ENCODE data around the gene COL9A3. TPM values are rescaled to one million over a fixed set of nuclear protein-coding genes. Genes with fewer than 3 reads are reported as not detected.

The COL9A3 gene
- total RNA-seq, 1 experiment from 2014 or later = 136 TPM

DNA sequence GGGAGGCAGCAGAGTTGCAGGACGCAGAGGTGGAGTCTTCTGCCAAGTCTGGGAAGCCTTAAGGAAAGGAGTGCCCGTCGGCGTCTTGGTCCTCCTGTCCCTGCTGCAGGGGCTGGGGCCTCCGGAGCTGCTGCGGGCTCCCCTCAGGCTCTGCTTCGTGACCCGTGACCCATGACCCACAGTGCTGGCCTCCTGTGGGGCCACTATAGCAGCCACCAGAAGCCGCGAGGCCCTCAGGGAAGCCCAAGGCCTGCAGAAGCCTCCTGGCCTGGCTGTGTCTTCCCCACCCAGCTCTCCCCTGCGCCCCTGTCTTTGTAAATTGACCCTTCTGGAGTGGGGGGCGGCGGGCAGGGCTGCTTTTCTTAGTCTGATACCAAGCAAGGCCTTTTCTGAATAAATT, 3.3 kb upstream of the COL9A3 start:
- Mint-ChIP-seq H3K27me3 (ENCODE audit: low read depth) (no peaks in the 10 kb centered on the region; the same call in 1 of the 2 replicates), H3K4me3 (no peak overlapping the region), H3K36me3 (peaks cover 3% of the 10 kb centered on the region; the same call in 1 of the 2 replicates), H3K4me1 (peaks cover 14% of the 10 kb centered on the region), H3K9me3 (no peaks in the 10 kb centered on the region), H3K27ac (no peak overlapping the region)
- ChIA-PET POLR2A (no interaction called here), CTCF (no interaction called here)
- TF ChIP-seq CREM (CRISPR knock-in tag; IDR thresholded peaks at IDR 0.05) (no peak), NR1H2 (CRISPR knock-in tag; IDR thresholded peaks at IDR 0.05) (no peak), CDX4 (CRISPR knock-in tag; IDR thresholded peaks at IDR 0.05; ENCODE audit: borderline replicate concordance) (no peak), HMGXB4 (CRISPR knock-in tag; IDR thresholded peaks at IDR 0.05) (no peak), OVOL2 (CRISPR knock-in tag; IDR thresholded peaks at IDR 0.05; ENCODE audit: borderline replicate concordance) (no peak)
- TF ChIP-seq, protein P1, sequence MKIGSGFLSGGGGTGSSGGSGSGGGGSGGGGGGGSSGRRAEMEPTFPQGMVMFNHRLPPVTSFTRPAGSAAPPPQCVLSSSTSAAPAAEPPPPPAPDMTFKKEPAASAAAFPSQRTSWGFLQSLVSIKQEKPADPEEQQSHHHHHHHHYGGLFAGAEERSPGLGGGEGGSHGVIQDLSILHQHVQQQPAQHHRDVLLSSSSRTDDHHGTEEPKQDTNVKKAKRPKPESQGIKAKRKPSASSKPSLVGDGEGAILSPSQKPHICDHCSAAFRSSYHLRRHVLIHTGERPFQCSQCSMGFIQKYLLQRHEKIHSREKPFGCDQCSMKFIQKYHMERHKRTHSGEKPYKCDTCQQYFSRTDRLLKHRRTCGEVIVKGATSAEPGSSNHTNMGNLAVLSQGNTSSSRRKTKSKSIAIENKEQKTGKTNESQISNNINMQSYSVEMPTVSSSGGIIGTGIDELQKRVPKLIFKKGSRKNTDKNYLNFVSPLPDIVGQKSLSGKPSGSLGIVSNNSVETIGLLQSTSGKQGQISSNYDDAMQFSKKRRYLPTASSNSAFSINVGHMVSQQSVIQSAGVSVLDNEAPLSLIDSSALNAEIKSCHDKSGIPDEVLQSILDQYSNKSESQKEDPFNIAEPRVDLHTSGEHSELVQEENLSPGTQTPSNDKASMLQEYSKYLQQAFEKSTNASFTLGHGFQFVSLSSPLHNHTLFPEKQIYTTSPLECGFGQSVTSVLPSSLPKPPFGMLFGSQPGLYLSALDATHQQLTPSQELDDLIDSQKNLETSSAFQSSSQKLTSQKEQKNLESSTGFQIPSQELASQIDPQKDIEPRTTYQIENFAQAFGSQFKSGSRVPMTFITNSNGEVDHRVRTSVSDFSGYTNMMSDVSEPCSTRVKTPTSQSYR (CRISPR knock-in tag; IDR thresholded peaks at IDR 0.05) = no peak
- ATAC-seq = no peak
- no peak for DNase-seq (ENCODE audit: low spot score)

DNA sequence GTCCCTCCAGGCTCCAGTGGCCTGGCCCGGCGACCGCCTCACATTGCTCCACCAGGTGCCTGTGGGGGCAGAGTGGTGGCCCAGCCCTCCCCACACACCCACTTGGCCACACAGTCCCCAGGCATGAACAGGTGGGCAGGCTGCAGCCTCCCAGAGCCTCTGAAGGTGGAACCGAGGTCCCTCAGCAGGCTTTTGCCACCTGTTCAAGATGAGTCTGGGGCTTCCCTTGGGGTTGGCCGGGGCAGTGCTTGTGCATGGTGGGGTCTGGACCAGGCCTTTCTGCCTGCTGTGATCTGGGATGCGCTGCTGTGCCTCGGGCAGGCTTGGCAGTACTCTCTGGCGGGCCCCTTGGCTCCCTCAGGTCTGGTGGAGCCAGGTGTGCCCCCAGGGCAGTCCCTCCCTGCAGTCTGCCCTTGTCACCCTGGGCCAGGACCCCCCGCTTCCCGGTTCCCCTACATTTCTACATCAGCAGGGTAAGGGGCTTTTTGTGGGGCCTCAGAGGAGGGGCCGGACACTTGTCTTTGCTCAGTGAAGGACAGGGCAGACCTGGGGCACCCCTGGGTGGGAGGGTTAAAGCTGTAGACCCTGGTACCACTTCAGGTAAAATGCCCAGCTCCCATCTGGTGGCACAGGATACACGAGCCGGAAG, 2.7 kb upstream of the COL9A3 start:
- peaks cover 14% of the 10 kb centered on the region for H3K4me1 Mint-ChIP-seq
- POLR2A ChIA-PET = no interaction called here
- TF ChIP-seq, protein P2, sequence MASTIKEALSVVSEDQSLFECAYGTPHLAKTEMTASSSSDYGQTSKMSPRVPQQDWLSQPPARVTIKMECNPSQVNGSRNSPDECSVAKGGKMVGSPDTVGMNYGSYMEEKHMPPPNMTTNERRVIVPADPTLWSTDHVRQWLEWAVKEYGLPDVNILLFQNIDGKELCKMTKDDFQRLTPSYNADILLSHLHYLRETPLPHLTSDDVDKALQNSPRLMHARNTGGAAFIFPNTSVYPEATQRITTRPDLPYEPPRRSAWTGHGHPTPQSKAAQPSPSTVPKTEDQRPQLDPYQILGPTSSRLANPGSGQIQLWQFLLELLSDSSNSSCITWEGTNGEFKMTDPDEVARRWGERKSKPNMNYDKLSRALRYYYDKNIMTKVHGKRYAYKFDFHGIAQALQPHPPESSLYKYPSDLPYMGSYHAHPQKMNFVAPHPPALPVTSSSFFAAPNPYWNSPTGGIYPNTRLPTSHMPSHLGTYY (CRISPR knock-in tag; IDR thresholded peaks at IDR 0.05) = no peak
- no peak for TF ChIP-seq GRHL2 (CRISPR knock-in tag; IDR thresholded peaks at IDR 0.05; ENCODE audit: insufficient replicate concordance, severe bottlenecking)
- TF ChIP-seq, protein P1 (CRISPR knock-in tag; IDR thresholded peaks at IDR 0.05) = no peak
- ATAC-seq (no peak), DNase-seq (ENCODE audit: low spot score) (no peak)
- H3K4me3 Mint-ChIP-seq = no peak overlapping the region
- H3K9me3 Mint-ChIP-seq = no peaks in the 10 kb centered on the region
- H3K27ac Mint-ChIP-seq = no peak overlapping the region; the same call in 1 of the 2 replicates
- CTCF ChIA-PET = interaction anchor here (2.5 to 3.3 kb wide), 3 partner anchors 11 to 106 kb away, joined by 13 to 19 read pairs (median 14); partner anchors contain the start of gene NTSR1
- peaks cover 3% of the 10 kb centered on the region; the same call in 1 of the 2 replicates for H3K36me3 Mint-ChIP-seq
- H3K27me3 Mint-ChIP-seq (ENCODE audit: low read depth) = no peaks in the 10 kb centered on the region; the same call in 1 of the 2 replicates

DNA sequence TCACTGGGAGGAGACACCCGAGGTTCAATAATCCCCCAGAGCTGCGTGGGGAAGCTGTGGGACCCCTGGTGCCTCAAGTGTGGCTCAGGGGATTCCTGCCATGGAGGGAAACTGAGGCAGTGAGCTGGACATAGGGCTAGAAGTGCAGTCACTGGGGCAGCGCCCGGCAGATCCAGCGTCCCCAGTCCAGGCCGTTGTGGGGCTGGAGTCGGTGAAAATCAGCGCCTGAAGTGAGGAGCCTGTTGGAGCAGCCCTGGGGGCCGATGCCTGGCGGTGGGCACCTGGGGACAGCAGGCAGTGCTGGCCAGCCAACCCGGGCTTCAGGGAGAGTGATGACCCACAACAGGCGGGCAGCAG, 2.2 kb upstream of the COL9A3 start:
- ATAC-seq (no peak), DNase-seq (ENCODE audit: low spot score) (no peak)
- peaks cover 14% of the 10 kb centered on the region for H3K4me1 Mint-ChIP-seq
- no peak overlapping the region; the same call in 1 of the 2 replicates for H3K27ac Mint-ChIP-seq
- ChIA-PET POLR2A (interaction anchor here (0.8 to 1.2 kb wide), 2 partner anchors 36 to 83 kb away, joined by 3 read pairs; no protein-coding TSS in a partner anchor), CTCF (interaction anchor here (1.7 to 3.3 kb wide), 7 partner anchors 9 to 409 kb away, joined by 6 to 19 read pairs (median 13); partner anchors contain the start of genes NTSR1 and OGFR)
- peaks cover 3% of the 10 kb centered on the region; the same call in 1 of the 2 replicates for H3K36me3 Mint-ChIP-seq
- H3K4me3 Mint-ChIP-seq = no peak overlapping the region
- no peaks in the 10 kb centered on the region for H3K9me3 Mint-ChIP-seq
- TF ChIP-seq, protein P3, sequence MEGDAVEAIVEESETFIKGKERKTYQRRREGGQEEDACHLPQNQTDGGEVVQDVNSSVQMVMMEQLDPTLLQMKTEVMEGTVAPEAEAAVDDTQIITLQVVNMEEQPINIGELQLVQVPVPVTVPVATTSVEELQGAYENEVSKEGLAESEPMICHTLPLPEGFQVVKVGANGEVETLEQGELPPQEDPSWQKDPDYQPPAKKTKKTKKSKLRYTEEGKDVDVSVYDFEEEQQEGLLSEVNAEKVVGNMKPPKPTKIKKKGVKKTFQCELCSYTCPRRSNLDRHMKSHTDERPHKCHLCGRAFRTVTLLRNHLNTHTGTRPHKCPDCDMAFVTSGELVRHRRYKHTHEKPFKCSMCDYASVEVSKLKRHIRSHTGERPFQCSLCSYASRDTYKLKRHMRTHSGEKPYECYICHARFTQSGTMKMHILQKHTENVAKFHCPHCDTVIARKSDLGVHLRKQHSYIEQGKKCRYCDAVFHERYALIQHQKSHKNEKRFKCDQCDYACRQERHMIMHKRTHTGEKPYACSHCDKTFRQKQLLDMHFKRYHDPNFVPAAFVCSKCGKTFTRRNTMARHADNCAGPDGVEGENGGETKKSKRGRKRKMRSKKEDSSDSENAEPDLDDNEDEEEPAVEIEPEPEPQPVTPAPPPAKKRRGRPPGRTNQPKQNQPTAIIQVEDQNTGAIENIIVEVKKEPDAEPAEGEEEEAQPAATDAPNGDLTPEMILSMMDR (IDR thresholded peaks at IDR 0.05) = no peak
- TF ChIP-seq ELF4 (CRISPR knock-in tag; IDR thresholded peaks at IDR 0.05; ENCODE audit: low read depth) (no peak), NR1H2 (CRISPR knock-in tag; IDR thresholded peaks at IDR 0.05) (no peak), E2F5 (CRISPR knock-in tag; IDR thresholded peaks at IDR 0.05) (no peak), IRF2 (CRISPR knock-in tag; IDR thresholded peaks at IDR 0.05; ENCODE audit: borderline replicate concordance, low read depth) (no peak), ETV6 (CRISPR knock-in tag; IDR thresholded peaks at IDR 0.05) (0 out of 2 replicates have a peak, but pooled peaks have one; percentile 37)
- H3K27me3 Mint-ChIP-seq (ENCODE audit: low read depth) = no peaks in the 10 kb centered on the region; the same call in 1 of the 2 replicates

All from WTC11 (cell line).